RWPE1 (cell line): ENCODE results near the gene CST9.

Source experiments
- CTCF ChIA-PET: fragments of 350-600 bp; sonication (Branson Sonifier 250); formaldehyde crosslinking; extraction: SDS; loops from one replicate; lab custom pipeline; 2021; lab: Yijun Ruan, JAX
- POLR2A ChIA-PET: fragments of 400-600 bp; formaldehyde crosslinking; extraction: SDS; loops from one replicate; lab custom pipeline; 2020; ENCODE audit warnings: antibody characterized with exemption; ENCODE audit not compliant: low non-redundant PET; lab: Yijun Ruan, JAX
- DNase-seq: peaks from one replicate; pipeline ENCODE4 v3.0.0; 2012; ENCODE audit warnings: low spot score
- H3K27ac ChIP-seq: fragments of 450-650 bp; 2 replicates; pipeline ENCODE4 v1.5.1; 2017
- TF ChIP-seq, protein P1 (sequence below): fragments of 450-650 bp; conservative IDR thresholded peaks from 2 replicates; pipeline ENCODE4 v1.5.1; 2017; ENCODE audit warnings: low read depth, mild to moderate bottlenecking

CST9 gene

GRCh38 chr20:23603321-23603720 lies 2.4 kb downstream of the CST9 start:
- TF ChIP-seq, protein P1, sequence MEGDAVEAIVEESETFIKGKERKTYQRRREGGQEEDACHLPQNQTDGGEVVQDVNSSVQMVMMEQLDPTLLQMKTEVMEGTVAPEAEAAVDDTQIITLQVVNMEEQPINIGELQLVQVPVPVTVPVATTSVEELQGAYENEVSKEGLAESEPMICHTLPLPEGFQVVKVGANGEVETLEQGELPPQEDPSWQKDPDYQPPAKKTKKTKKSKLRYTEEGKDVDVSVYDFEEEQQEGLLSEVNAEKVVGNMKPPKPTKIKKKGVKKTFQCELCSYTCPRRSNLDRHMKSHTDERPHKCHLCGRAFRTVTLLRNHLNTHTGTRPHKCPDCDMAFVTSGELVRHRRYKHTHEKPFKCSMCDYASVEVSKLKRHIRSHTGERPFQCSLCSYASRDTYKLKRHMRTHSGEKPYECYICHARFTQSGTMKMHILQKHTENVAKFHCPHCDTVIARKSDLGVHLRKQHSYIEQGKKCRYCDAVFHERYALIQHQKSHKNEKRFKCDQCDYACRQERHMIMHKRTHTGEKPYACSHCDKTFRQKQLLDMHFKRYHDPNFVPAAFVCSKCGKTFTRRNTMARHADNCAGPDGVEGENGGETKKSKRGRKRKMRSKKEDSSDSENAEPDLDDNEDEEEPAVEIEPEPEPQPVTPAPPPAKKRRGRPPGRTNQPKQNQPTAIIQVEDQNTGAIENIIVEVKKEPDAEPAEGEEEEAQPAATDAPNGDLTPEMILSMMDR: no peak
- no peak for DNase-seq
- POLR2A ChIA-PET: no interaction called here
- CTCF ChIA-PET: interaction anchor here (3.9 kb wide), 1 partner anchor 161 kb away, joined by 21 read pairs; no protein-coding TSS in a partner anchor
- H3K27ac ChIP-seq: no peak overlapping the region

DNA sequence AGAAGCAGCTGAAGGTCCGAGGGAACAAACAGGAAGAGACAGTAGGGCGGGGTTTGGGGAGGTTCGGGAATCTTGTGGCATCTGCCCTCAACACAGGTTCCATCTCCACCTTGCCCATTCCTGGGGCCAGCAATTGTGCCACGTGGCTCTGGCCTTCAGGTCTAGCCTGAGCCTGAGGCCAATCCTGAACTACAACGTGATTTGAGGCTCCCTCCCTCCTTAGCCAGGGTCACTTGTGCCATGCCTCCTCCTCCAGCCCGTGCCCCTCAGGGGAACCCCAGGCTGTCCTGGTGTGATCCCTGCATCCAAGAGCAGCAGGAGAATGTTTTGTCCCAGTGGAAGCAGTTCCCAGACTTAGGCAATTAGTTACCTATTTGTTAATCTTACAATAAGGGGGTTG lies 3.0 kb downstream of the CST9 start:
- ChIA-PET POLR2A (no interaction called here), CTCF (interaction anchor here (3.9 kb wide), 1 partner anchor 161 kb away, joined by 21 read pairs; no protein-coding TSS in a partner anchor)
- TF ChIP-seq, protein P1: no peak
- no peak for DNase-seq
- H3K27ac ChIP-seq: no peak overlapping the region

- TF ChIP-seq, protein P1: no peak
Measured at GRCh38 chr20:23602241-23602640, 3.5 kb downstream of the CST9 start.

GRCh38 chr20:23601715-23602114 lies 4.0 kb downstream of the CST9 start:
- no peak overlapping the region for H3K27ac ChIP-seq
- ChIA-PET CTCF (interaction anchor here (0.6 to 3.9 kb wide), 2 partner anchors 159 to 160 kb away, joined by 3 to 21 read pairs; no protein-coding TSS in a partner anchor), POLR2A (no interaction called here)
- DNase-seq: no peak
- TF ChIP-seq, protein P1: no peak

More at GRCh38 chr20:23602241-23602640, 3.5 kb downstream of the CST9 start:
- ChIA-PET POLR2A (no interaction called here), CTCF (interaction anchor here (3.9 kb wide), 1 partner anchor 160 kb away, joined by 21 read pairs; no protein-coding TSS in a partner anchor)
- H3K27ac ChIP-seq: no peak overlapping the region
- DNase-seq: no peak

- DNase-seq: no peak
- H3K27ac ChIP-seq: no peak overlapping the region
- ChIA-PET POLR2A (no interaction called here), CTCF (interaction anchor here (0.7 kb wide), 1 partner anchor 134 kb away, joined by 6 read pairs; no protein-coding TSS in a partner anchor)
- TF ChIP-seq, protein P1: no peak
Measured at GRCh38 chr20:23598481-23598880, 7.2 kb downstream of the CST9 start.

GRCh38 chr20:23596579-23597250 lies 9.0 kb downstream of the CST9 start:
- ChIA-PET CTCF (no interaction called here), POLR2A (no interaction called here)
- H3K27ac ChIP-seq: no peak overlapping the region
- TF ChIP-seq, protein P1: no peak
- no peak for DNase-seq
